A673 (cell line): ENCODE results near the gene RASSF3.

Experiments
- CTCF ChIP-seq: fragments of 300-800, 200-600 bp; sonication (generic); conservative IDR thresholded peaks from 2 replicates; pipeline ENCODE4 v1.5.1; 2017; ENCODE audit warnings: low read depth, mild to moderate bottlenecking, antibody characterized with exemption, low read length, moderate library complexity, mixed read lengths
- EZH2 ChIP-seq: fragments of 200-600 bp; sonication (generic); IDR thresholded peaks from 2 replicates; pipeline ENCODE4 v1.6.1; 2017; ENCODE audit warnings: borderline replicate concordance, low read depth, mild to moderate bottlenecking, mixed read lengths, antibody characterized with exemption, low read length; ENCODE audit not compliant: poor library complexity, severe bottlenecking

GRCh38 chr12:64672925-64673409, 62.7 kb downstream of the RASSF3 start:
- no peak for TF ChIP-seq EZH2
- TF ChIP-seq CTCF: no peak
